GM12872 (cell line): Measurements from ENCODE around the gene FNDC10.

Source experiments
- CTCF ChIP-seq: IDR thresholded peaks from 3 replicates; pipeline ENCODE4 v1.5.1; 2011; ENCODE audit warnings: low read depth, mild to moderate bottlenecking, low read length, moderate library complexity; ENCODE audit not compliant: insufficient read depth

The FNDC10 gene

GRCh38 chr1:1601564-1602303 lies 1.8 kb upstream of the FNDC10 start:
- TF ChIP-seq CTCF: no peak

- no peak for TF ChIP-seq CTCF
Measured at GRCh38 chr1:1600861-1601563, 1.1 kb upstream of the FNDC10 start.

- TF ChIP-seq CTCF: no peak
Measured at GRCh38 chr1:1599030-1599934, 653 bp downstream of the FNDC10 start.

- no peak for TF ChIP-seq CTCF
Measured at GRCh38 chr1:1598720-1599029, 1.3 kb downstream of the FNDC10 start.

GRCh38 chr1:1598051-1598719 lies 1.8 kb downstream of the FNDC10 start:
- no peak for TF ChIP-seq CTCF

- TF ChIP-seq CTCF: peak; percentile 63
Measured at GRCh38 chr1:1597275-1597930, 2.5 kb downstream of the FNDC10 start.
